HG03460 (cell line): ENCODE measurements around the gene AHNAK.
"Not testable (repeated sequence)": the region's sequence is repeated elsewhere in the genome, so short reads cannot be mapped to it uniquely, and the experiment has no call there.

Experiments
- ATAC-seq: cut with Tn5 transposase; IDR thresholded peaks from one replicate; pipeline ENCODE4 v1.9.1; 2021; ENCODE audit not compliant: unreplicated experiment

Gene AHNAK

GRCh38 chr11:62573592-62574362 lies 27.2 kb upstream of the AHNAK start, which contains the start of gene EEF1G:
Gene EEF1G (minus strand): TSS chr11:62573891. CDS start chr11:62573842, 49 bp downstream.
- peak; percentile 79 for ATAC-seq

- no peak for ATAC-seq
These were observed 26.5 kb upstream of the AHNAK start for GRCh38 chr11:62573006-62573591.

- no peak for ATAC-seq
These were observed 25.8 kb upstream of the AHNAK start for GRCh38 chr11:62572431-62572830.

GRCh38 chr11:62571493-62571892 lies 24.9 kb upstream of the AHNAK start:
- not testable (repeated sequence) for ATAC-seq

GRCh38 chr11:62570903-62571302 lies 24.3 kb upstream of the AHNAK start:
- not testable (repeated sequence) for ATAC-seq

- no peak for ATAC-seq
These were observed 23.0 kb upstream of the AHNAK start for GRCh38 chr11:62569611-62570010.

GRCh38 chr11:62567018-62567633 lies 20.5 kb upstream of the AHNAK start:
- peak; percentile 61 for ATAC-seq

- no peak for ATAC-seq
These were observed 19.6 kb upstream of the AHNAK start for GRCh38 chr11:62566247-62566646.

- ATAC-seq = no peak
These were observed 18.6 kb upstream of the AHNAK start for GRCh38 chr11:62565100-62565802.

- not testable (repeated sequence) for ATAC-seq
These were observed 15.1 kb upstream of the AHNAK start for GRCh38 chr11:62561677-62562230.

- no peak for ATAC-seq
These were observed 14.0 kb upstream of the AHNAK start for GRCh38 chr11:62560566-62561103.

- not testable (repeated sequence) for ATAC-seq
These were observed 13.0 kb upstream of the AHNAK start for GRCh38 chr11:62559626-62560025.

- no peak for ATAC-seq
These were observed 12.6 kb upstream of the AHNAK start for GRCh38 chr11:62559204-62559603.

GRCh38 chr11:62558669-62559068 lies 12.1 kb upstream of the AHNAK start:
- ATAC-seq = no peak

GRCh38 chr11:62556875-62557631 lies 10.4 kb upstream of the AHNAK start:
- peak; percentile 17 for ATAC-seq

GRCh38 chr11:62556108-62556874 lies 9.7 kb upstream of the AHNAK start:
- ATAC-seq = peak; percentile 33

- peak; percentile 36 for ATAC-seq
These were observed 9.0 kb upstream of the AHNAK start for GRCh38 chr11:62555464-62556107.

GRCh38 chr11:62554387-62555167 lies 8.0 kb upstream of the AHNAK start:
- ATAC-seq = no peak
